Nucleus accumbens (tissue), 56 donors: ENCODE measurements around the gene DLG4.
A peak's percentile ranks its signal among the peaks of the same experiment; 100 is the strongest.

Experiments
- DNase-seq, 56 donors: peaks; one replicate each; lab custom pipeline; 2025; lab: John Stamatoyannopoulos, UW

Gene DLG4

GRCh38 chr17:7219812-7220592, at the start of gene DLG4, which contains the start of gene ACADVL:
TSS of gene DLG4 (minus strand) at chr17:7219836.
TSS of gene ACADVL (plus strand) at chr17:7219938. CDS start at chr17:7219985, 47 bp downstream.
- DNase-seq: peak in 55 of 56 donors; percentile 50 to 94 (median 81)

GRCh38 chr17:7266784-7267183, 47.1 kb upstream of the DLG4 start:
- DNase-seq: no peak

DNA sequence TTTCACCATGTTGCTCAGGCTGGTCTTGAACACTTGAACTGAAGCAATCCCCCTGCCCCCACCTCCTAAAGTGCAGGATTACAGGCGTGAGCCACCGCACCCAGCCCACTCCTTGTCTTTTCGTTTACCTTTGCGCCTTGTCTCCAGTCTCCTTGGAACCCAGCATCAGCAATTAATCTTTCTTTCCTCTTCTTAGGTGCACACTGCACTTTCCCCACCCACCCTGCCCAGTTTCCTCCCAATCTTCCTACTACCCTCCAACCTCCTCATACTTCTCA, 44.1 kb upstream of the DLG4 start:
- DNase-seq: no peak

GRCh38 chr17:7262935-7263800, 43.5 kb upstream of the DLG4 start:
- DNase-seq: no peak

DNA sequence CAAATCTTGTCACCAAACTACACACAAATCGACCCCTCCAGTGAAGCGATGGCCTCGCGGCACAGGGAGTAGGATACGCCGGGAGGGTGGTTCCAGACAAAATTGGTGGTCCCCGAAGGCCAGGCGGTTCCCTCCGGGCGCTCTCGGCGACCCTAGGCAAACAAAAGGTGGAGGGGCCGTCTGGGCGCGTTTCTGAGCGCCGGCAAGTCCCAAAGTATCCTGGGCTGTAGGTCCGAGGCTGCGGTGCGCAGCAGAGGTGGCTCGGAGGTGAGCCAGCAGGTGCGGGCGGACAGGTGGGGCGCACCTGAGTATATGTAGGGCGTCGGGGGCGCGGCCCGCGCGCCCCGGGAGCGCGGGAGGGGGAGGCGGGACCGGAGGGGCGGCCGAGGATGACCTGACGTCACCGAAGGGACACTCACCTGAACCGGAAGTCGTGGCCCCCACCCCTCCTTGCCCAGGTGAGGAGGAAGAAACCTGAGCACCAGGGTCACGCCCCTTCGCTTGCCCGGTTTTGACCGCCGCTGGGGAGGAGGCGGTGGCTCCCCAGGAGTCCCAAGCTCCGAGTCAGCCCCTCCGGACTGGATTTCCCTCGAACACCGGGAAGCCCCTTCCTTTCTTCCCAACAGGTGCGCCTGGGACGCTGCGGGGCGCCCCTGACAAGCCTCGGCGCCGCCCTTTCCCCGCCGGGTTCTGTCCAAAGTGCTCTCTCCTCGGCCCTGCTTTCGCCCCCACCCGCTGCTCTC, 42.7 kb upstream of the DLG4 start, which contains the start of gene CLDN7:
Gene CLDN7 (minus strand): TSS at position 287 of the 743 bp plus-strand sequence. CDS start 435 bp downstream, outside the sequence.
- no peak for DNase-seq

GRCh38 chr17:7261379-7262191, 41.9 kb upstream of the DLG4 start:
- DNase-seq: peak in 1 of 56 donors; percentile 11

DNA sequence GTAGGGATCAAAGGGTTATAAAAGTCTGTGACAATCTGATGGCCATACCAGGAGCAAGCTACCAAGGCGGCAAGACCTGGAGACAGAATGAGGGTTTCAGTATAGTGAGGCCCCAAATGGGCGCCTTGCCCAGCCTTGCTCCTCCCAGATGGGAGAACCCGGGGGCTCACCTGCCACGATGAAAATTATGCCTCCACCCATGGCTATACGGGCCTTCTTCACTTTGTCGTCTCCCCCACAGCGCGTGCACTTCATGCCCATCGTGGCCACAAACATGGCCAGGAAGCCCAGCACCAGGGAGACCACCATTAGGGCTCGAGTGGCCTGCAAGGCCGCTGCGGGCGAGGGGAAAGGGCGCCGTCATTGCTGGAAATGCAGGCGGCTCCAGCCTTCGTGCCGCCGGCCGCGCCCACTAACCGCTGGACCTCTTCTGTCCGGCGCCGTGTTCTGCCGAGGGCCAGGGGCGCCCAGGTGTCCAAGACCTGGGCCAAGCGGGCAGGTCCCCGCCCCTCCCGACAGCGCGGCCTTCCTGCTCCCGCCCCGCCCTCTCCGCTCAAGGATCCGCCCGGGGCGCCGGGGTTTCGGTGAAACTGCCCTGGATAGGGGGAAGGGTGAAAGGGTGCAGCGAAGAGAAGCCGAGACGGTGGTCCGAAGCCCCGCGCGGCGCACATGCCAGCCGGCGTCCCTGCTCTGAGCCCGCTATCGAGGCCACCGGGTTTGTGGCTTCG, 41.2 kb upstream of the DLG4 start:
- DNase-seq: no peak

DNA sequence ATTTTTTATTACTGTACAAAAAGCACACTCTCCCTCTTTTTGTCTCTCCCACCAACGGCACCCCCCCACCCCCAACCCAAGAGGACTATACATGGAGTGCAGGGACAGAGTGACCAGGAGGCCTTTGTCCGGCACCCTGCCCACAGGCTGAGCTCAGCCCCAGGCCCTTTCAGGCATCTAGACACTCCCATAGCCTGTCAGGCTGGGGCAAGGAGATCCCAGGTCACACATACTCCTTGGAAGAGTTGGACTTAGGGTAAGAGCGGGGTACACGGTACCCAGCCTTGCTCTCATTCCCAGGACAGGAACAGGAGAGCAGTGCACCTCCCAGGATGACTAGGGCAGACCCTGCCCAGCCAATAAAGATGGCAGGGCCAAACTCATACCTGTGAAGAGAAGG, 40.5 kb upstream of the DLG4 start:
- no peak for DNase-seq

DNA sequence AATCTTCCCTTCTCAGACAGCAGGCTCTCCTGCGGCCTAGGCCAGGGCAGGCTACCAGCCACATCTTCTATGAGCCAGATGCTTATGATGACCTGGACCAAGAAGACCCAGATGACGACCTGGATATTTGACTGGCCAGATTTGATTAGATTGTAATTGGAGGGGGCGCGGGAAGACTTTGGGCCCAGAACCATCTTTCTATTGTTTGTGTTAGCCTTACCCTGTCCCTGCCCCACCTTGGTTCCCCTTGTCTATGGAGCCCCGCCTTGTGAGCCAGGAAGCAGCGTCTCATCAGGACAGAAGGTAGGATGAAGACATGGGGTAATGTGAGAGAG, 39.9 kb upstream of the DLG4 start:
- no peak for DNase-seq

DNA sequence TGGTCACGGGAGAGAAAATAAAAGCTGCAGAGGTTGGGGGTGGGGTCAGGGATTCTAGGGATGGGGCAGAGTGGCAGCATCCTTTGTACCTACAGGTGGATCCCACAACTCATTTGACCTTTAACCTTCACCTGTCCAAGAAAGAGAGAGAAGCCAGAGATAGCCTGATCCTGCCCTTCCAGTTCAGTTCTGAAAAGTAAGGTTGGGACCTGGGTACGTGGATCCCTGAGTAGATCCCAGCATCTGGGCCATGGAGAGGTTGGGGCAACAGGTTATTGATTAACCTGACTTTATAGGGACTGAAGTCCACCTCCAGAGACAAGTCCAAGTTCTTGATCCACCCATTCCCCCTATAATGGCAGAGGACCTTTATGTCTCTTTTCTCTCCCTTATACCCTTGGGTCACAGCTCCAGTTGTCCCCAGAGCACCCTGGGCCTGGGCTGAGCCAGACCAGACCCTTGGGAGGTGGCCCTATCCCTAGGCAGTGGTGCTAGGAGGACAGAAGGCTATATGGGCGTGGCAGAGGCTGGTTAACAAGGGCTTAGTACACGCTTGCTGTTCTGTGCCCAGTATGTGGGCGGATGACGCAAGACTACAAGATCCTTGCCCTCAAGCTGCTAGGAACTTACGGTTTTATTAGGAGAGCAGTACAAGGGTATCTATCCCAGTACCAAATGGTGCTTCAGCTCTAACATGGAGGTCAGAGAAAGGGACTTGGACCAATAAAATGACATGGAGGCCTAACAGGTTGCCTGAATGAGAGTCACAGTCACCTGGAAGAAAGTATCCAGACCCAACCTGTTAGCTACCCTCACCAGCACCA, 39.3 kb upstream of the DLG4 start:
- DNase-seq: no peak

DNA sequence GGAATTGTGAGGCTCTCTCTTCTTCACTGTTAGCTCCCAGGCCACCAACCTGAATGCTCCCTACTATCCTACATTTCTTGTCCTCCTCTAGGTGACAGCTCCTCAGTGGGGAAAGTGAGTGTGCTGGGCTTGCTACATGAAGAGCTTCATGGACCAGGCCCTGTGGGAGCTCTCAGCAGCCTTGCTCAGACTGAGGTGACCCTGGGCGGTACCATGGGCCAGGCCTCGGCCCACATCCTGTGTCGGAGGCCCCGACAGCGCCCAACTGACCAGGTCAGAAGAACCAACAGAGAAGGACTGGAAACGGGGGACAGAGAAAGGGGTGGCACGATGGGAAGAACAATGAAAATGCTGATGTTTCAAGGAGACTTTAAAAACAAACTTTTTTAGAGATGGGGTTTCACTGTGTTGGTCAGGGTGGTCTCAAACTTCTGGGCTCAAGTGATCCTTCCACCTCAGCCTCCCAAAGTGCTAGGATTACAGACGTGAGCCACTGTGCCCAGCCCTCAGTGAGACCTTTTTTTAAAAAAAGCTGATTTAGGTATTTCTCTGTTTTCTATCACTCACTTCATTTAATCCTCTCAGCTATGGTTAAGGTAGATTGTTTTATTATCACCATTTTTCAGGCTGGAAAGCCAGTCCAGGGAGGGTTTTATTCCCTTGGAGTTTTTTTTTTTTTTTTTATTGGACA, 37.3 kb upstream of the DLG4 start:
- no peak for DNase-seq

DNA sequence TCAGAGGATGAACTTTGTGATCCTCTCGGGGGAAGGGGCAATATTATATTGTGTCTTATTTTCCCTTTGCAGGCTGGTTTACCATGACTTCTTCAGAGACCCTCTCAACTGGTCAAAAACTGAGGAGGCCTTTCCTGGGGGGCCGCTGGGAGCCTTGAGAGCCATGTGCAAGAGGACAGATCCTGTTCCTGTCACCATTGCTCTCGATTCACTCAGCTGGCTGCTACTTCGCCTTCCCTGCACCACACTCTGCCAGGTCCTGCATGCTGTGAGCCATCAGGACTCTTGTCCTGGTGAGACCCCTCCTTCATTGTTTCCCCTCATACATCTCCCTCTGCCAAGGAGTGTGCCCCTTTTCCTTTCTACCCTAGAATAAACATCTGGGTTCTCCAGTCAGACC, 34.9 kb upstream of the DLG4 start:
- no peak for DNase-seq

DNA sequence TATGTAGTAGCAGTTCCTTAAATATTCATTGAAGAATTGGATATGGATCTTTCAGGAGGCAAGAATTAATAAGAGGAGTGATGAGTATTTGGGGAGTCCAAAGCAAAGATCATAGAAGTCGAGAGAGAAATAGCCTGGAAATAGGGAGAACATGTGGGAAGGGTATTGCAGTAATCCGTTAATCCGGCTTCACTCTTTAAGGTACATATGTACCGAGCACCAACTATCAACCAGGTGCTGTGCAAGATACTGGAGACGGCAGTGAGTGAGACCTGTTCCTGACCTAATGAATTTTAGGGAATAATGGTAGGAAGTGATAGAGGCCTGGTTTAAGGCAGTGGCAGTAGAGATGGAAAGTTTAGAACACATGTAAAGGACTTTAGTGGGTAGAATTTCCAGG, 33.4 kb upstream of the DLG4 start:
- no peak for DNase-seq

DNA sequence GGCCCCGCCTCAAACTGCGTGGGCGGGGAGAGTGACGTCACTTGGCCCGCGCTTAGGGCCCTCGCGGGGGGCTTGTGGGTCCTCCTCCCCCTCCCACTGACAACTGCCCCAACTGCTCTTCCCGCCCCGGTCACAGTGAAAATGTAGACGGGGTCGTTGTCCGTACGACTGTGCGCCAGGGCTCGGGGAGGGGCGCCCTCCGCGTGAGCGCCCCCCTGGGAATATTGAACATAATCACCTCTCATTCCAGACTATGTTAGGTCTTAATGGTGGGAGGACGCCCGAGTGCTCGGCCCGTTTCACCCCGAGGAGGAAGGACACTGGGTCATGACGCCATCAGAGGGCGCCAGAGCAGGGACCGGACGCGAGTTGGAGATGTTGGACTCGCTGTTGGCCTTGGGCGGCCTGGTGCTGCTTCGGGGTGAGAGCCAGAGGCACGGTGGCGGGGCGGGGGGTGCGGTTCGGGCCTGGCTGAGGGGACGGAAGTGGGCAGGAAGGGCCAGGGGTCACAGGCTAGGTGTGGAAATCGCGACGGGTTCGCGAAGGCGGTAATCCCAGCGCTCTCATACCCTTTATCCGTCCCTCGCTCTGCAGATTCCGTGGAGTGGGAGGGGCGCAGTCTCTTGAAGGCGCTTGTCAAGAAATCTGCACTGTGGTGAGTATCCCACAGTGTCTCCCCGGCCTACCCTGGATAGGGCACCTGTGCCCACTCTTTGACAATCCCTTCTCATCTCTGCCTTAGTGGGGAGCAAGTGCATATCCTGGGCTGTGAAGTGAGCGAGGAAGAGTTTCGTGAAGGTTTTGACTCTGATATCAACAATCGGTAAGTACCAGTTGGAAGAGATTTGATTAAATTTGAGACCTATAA, 32.8 kb upstream of the DLG4 start, which contains the start of gene ELP5:
Gene ELP5 (plus strand): TSS at position 40 of the 868 bp plus-strand sequence. CDS start 336 bp downstream, at position 376.
- DNase-seq: peak in 54 of 56 donors; percentile 51 to 96 (median 87)

- peak; percentile 90 to 99 (median 97) for DNase-seq
These were observed 32.1 kb upstream of the DLG4 start, which contains the start of gene CTDNEP1 for GRCh38 chr17:7251661-7252175. TSS of gene CTDNEP1 (minus strand) at chr17:7251734. CDS start at chr17:7251296, 438 bp downstream.
